OCI-LY7 (cell line): ENCODE results near the gene NEDD4.
"Not testable (repeated sequence)": the region's sequence is repeated elsewhere in the genome, so short reads cannot be mapped to it uniquely, and the experiment has no call there.

Source experiments
- EZH2phosphoT487 ChIP-seq: fragments of 200-600 bp; sonication (generic); IDR thresholded peaks from 2 replicates; pipeline ENCODE4 v1.6.1; 2018; ENCODE audit warnings: low read depth, borderline replicate concordance, mild to moderate bottlenecking, mixed run types, antibody characterized with exemption, low read length, moderate library complexity, mixed read lengths
- TF ChIP-seq, protein P1 (sequence below): fragments of 200-600 bp; sonication (generic); conservative IDR thresholded peaks from 2 replicates; pipeline ENCODE4 v1.5.1; 2014; ENCODE audit warnings: mild to moderate bottlenecking, antibody characterized with exemption, low read length, moderate library complexity, mixed read lengths

DNA sequence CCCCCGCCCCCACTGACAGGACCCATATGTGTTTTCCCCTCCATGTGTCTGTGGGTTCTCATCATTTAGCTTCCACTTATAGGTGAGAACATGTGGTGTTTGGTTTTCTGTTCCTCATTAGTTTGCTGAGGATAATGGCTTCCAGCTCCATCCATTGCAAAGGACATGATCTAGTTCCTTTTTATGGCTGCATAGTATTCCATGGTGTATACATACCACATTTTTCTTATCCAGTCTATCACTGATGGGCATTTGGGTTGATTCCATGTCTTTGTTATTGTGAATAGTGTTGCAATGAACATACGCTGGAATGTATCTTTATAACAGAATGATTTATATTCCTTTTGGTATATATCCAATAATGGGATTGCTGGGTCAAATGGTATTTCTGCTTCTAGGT, 171.7 kb downstream of the NEDD4 start:
- TF ChIP-seq, protein P1, sequence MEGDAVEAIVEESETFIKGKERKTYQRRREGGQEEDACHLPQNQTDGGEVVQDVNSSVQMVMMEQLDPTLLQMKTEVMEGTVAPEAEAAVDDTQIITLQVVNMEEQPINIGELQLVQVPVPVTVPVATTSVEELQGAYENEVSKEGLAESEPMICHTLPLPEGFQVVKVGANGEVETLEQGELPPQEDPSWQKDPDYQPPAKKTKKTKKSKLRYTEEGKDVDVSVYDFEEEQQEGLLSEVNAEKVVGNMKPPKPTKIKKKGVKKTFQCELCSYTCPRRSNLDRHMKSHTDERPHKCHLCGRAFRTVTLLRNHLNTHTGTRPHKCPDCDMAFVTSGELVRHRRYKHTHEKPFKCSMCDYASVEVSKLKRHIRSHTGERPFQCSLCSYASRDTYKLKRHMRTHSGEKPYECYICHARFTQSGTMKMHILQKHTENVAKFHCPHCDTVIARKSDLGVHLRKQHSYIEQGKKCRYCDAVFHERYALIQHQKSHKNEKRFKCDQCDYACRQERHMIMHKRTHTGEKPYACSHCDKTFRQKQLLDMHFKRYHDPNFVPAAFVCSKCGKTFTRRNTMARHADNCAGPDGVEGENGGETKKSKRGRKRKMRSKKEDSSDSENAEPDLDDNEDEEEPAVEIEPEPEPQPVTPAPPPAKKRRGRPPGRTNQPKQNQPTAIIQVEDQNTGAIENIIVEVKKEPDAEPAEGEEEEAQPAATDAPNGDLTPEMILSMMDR: not testable (repeated sequence)
- TF ChIP-seq EZH2phosphoT487: not testable (repeated sequence)
